GM04504 (cell line): Measurements from ENCODE around the gene CCDC141.

Experiments used
- DNase-seq: peaks from one replicate; pipeline ENCODE4 v3.0.0-alpha.2; 2012; ENCODE audit warnings: low read depth

The CCDC141 gene

DNA sequence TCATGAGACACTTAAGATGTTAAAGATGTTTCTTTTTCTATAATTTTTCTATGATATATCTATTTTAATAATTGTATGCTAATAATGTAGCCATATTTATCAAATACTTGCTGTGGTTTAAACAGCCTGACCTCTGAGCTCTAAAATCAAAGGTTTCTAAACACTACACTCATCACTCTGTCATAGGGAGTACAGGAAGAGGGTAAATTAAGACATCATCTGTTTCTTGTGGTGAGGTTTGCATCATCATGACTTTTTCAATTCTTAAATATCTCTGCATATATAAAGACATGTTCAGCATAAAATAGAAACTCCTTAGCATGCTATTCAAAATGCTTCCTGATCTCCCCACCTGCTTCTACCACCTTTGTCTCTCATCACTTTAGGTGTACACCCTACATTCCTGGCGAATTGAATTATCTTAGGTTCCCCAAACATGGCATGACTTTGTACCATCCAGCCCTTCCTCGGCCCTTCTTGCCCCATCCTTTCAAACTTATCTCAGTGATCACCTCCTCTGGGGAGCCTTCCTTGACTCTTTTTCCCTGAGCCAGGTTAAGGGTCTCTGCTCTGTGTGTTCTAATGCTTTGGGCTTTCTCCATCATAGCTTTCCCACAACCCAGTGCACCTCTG lies 137.4 kb downstream of the CCDC141 start:
- DNase-seq = no peak

GRCh38 chr2:178911039-178911438 lies 138.9 kb downstream of the CCDC141 start:
- no peak for DNase-seq

GRCh38 chr2:178910005-178910404 lies 139.9 kb downstream of the CCDC141 start:
- no peak for DNase-seq

DNA sequence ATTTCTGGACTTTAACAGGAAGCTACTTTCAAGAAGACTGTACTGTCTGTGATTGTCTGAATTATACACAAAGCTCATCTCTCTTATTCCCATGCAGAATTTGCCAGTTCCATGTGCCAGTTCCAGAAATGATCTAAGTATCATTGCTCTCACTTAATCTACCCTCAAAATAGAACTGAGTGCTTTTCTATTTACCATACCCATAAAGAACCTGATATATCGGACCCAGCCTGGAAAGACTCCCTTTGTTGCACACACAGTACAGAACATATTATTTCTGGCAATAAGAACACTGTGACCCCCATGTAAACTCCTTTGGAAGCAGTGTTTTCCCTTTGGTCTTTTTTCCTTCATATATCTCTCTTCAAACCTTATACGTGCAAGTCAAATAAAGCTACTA lies 140.4 kb downstream of the CCDC141 start:
- DNase-seq = no peak

DNA sequence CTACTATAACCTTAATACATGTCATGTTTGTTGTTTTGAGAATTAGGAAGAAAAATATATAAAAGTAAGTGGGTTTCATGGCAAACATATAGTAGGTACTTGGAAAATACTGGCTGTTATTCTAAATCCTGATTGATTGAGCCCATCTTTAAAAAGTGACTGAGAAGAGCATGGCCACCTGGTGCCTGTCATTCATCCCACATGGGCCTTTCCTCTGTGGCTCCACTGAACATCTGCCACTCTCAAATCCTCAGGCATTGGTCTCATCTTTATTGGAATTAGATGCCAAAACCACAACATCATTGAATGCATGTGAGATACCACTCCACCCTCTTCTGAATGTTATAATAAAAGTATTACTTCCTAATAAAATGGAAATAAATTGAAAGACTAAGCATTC lies 141.1 kb downstream of the CCDC141 start:
- no peak for DNase-seq

DNA sequence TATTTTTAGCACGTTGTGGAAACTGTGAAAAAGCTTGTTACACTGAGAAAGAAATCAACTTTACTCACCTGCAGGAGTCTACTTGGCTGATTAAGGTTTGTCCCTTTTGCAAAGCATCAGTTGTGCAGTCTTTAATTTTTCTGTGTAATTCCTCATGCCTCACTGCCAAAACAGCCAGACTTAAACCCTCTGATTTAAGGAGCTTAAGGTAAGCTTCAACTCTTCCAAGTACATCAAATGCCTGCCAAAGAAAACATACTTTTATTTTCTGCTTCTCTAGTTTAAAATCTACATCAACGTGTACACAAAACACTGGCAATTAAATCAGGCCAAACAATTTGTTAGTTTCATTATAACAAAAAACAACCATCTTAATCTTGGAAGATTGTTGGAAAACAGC lies 144.7 kb downstream of the CCDC141 start:
- no peak for DNase-seq

DNA sequence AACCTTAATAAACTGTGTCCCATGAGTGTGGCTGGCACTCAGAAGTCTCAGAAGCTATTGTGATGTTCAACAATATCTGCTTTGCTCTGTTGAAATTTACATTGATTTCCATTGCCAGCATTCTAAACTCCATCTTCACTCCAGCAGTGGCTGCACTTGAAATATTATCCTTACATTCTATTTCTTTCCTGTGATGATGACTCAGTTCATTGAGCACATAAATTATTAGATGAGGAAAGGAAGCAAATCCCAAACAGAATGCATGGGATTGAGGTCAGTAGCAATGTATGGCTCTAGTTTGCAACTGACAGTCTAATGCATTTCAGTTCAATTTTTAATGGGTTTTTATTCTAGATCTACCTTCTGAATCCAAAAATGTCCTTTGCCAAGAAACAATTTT lies 150.3 kb downstream of the CCDC141 start:
- no peak for DNase-seq

GRCh38 chr2:178895872-178896271 lies 154.1 kb downstream of the CCDC141 start:
- DNase-seq = no peak

DNA sequence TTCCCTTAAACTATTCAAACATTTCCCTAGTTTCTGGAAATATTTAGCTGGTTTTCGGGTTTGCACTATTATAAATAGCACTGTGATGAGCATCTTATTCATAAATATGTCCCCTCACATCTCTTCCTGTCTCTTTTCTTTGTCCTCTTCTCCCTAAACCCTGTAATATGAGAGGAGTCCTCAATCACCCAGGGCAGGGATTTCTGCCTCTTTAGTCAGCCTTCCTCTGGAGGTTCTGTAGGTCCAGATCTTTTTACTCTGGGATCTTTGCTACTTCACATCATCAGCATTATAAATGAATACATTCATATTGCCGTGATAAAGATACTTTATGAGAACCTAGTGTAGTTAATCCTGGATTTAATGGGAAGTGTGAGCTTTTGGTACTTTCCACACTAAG lies 154.8 kb downstream of the CCDC141 start:
- DNase-seq = no peak

DNA sequence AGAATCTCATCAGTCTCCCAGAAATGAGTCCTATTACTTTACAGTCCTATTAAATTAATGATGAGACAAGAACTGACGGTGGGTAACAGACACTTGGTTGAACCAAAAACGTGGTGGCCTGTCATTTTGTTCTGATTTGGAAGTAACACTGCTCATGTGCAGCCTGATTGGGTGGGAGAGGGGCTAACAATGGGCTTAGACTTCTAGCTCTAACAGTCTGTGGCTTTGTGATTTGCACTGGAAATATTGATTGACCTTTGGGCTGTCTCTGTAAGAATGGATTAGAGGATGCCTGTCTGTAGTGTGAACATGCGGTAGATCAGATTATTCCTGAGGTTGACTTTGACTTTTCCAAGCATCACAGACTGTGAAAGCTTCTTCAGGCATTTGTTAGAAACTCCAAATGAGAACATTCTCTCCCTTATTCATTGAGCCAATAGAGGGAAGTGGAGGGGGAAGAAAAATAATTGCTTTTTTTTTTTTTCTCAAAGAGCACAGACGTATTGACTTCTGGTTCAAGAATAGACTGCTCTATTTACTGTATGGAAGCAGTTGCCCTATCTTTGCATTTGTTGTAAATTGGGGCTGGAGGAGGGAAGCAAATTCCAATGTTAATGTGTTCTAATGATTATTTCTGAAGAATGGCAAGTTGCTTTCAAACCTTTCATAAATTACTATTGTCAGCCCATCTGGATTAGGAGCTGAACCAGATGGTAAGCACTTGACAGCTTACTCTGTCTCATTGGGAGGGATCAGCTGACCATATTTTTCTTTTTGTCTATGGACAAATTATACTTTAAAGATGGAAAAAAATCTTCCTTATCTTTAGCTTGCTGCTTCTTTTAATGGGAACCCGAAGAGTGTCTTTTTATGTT lies 156.9 kb downstream of the CCDC141 start:
- DNase-seq = no peak

GRCh38 chr2:178891959-178892485 lies 157.9 kb downstream of the CCDC141 start:
- DNase-seq = no peak

DNA sequence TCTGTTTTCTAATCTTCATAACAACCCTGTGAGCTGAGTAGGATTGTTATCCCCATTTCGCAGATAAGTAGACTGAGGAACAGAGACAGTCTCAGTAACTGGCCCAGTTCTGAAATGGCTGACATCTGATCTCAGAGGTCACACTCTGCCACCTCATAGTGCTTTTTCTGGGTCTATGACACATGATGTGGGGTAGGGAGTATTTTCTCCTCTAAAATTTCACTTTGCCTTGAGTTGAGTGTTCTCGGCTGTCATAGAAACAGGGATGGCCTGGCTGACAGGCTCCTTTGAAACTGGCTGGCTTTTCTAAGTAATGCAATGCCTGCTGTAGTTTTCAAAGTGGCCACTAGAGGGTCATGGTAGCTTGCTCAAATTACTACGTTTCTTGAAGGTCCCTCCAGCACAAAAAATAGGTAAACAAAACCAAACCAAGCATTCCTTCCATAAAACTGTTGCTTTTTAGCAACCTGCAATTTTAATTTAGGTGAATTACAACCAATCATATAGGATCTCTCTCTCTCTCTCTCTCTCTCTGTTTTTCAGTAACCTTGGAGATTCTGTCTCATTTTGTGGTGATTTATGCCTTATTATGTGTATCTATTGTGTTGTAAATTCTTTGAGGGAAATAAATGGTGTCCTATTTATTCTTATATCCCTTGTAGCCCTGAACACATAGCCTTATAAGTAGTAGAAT lies 158.5 kb downstream of the CCDC141 start:
- peak; percentile 32 for DNase-seq

DNA sequence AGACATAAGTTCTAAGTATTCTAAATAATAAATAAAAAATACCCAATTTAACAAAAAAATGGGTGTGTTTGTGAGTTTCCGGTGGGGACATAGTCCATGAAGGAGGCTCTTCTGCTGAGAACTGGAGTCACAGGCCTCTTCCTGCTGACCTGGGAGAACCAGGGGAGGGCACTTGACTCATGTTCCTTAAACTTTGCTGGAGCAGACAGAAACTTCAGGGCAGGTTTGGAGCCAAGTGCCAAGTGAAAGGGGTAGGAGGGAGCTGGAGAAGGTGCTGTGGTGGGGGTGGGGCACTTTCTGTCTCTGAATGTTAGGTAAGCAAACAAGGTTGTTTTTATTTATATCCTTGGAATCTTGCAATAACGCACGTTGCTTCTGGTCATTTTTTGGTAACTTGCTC lies 163.9 kb downstream of the CCDC141 start:
- no peak for DNase-seq

GRCh38 chr2:178884440-178884839 lies 165.5 kb downstream of the CCDC141 start:
- no peak for DNase-seq

GRCh38 chr2:178882666-178883440 lies 167.1 kb downstream of the CCDC141 start:
- no peak for DNase-seq

GRCh38 chr2:178881075-178881474 lies 168.9 kb downstream of the CCDC141 start:
- DNase-seq = no peak

- DNase-seq = no peak
Measured at GRCh38 chr2:178880257-178880656, 169.7 kb downstream of the CCDC141 start.

GRCh38 chr2:178877874-178878273 lies 172.1 kb downstream of the CCDC141 start:
- no peak for DNase-seq

GRCh38 chr2:178874529-178875240 lies 175.3 kb downstream of the CCDC141 start:
- DNase-seq = no peak

DNA sequence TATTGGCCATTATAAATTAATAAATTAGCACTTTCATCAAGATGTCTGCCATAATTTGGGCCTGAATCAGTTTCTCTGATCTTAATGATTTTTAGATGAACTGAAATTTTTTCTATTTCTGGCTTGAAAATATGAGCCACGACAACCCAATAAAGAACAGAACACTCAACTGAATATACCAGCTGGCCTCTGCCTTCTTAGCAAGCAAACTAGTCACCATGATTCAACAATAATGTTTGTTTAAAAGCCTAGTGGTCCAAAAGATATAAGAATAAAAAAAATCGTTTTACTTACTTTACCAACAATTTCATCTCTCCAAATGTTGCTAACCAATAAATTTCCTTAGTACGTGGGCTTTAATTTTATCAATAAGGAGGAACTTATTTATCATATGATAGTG lies 176.0 kb downstream of the CCDC141 start:
- DNase-seq = no peak

DNA sequence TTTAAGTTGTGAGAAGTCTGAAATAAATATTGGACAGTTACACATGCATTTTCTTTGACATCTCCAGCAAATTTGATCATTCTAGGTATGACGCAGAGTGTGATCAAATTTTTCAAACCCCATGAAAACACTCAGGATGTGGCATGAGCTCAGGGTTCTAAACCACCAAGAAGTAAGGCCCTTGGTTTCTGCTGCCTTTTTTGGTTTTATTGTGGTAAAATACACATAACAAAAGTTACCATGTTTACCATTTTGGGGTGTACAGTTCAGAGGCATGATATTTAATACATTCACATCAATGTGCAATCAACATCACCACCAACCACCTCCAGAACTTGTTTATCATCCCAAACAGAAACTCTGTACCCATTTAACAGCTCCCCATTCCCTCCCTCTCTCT lies 178.4 kb downstream of the CCDC141 start:
- DNase-seq = no peak
